GM23338 (cell line): ENCODE measurements around the gene CYS1. TPM values are rescaled to one million over a fixed set of nuclear protein-coding genes. Genes with fewer than 3 reads are reported as not detected.

Experiments
- ATAC-seq: fragments of 200-7000 bp; cut with Tn5 transposase; 3 replicates; pipeline ENCODE4 v1.9.1; 2020
- DNase-seq: peaks from one replicate; pipeline ENCODE4 v3.0.0-alpha.2; 2015; ENCODE audit warnings: low spot score
- H2AFZ ChIP-seq: fragments of 200-600 bp; sonication (generic); 2 replicates; pipeline ENCODE4 v1.8.0; 2016; ENCODE audit warnings: antibody characterized with exemption, mild to moderate bottlenecking, moderate library complexity
- H3F3A ChIP-seq: fragments of 200-600 bp; sonication (generic); replicated peaks from 2 replicates; pipeline ENCODE4 v1.8.0; 2017; ENCODE audit warnings: antibody characterized with exemption, mixed run types, low read depth
- H3K27ac ChIP-seq: fragments of 200-600 bp; sonication (generic); 2 replicates; pipeline ENCODE4 v1.6.1; 2016; ENCODE audit warnings: low read depth
- H3K27me3 ChIP-seq: fragments of 200-600 bp; sonication (generic); 2 replicates; pipeline ENCODE4 v1.8.0; 2016; ENCODE audit warnings: mild to moderate bottlenecking, mixed run types, moderate library complexity; ENCODE audit not compliant: insufficient read depth
- H3K36me3 ChIP-seq: fragments of 200-600 bp; sonication (generic); 2 replicates; pipeline ENCODE4 v1.8.0; 2016; ENCODE audit warnings: mild to moderate bottlenecking; ENCODE audit not compliant: insufficient read depth
- H3K4me1 ChIP-seq: fragments of 200-600 bp; sonication (generic); 2 replicates; pipeline ENCODE4 v1.8.0; 2016; ENCODE audit warnings: mild to moderate bottlenecking, moderate library complexity; ENCODE audit not compliant: insufficient read depth
- H3K4me2 ChIP-seq: fragments of 200-600 bp; sonication (generic); 2 replicates; pipeline ENCODE4 v1.7.1; 2017; ENCODE audit warnings: mixed run types
- H3K4me3 ChIP-seq: fragments of 200-600 bp; sonication (generic); 2 replicates; pipeline ENCODE4 v1.6.1; 2016; ENCODE audit warnings: mixed run types
- H3K79me2 ChIP-seq: fragments of 200-600 bp; sonication (generic); replicated peaks from 2 replicates; pipeline ENCODE4 v1.8.0; 2017; ENCODE audit warnings: mild to moderate bottlenecking; ENCODE audit not compliant: insufficient read depth
- H3K9me2 ChIP-seq: fragments of 200-600 bp; sonication (generic); 2 replicates; pipeline ENCODE4 v1.8.0; 2017; ENCODE audit not compliant: insufficient read depth
- H4K20me1 ChIP-seq: fragments of 200-600 bp; sonication (generic); replicated peaks from 2 replicates; pipeline ENCODE4 v1.8.0; 2017; ENCODE audit warnings: mild to moderate bottlenecking; ENCODE audit not compliant: insufficient read depth
- H3K27ac Mint-ChIP-seq: 2 replicates; pipeline ENCODE4 v1.8.0; 2020; ENCODE audit warnings: inconsistent platforms, mild to moderate bottlenecking, moderate library complexity, mixed read lengths
- H3K27me3 Mint-ChIP-seq: 3 replicates; pipeline ENCODE4 v1.8.0; 2022; ENCODE audit warnings: low read depth, mild to moderate bottlenecking, moderate library complexity, mixed read lengths, inconsistent platforms; ENCODE audit not compliant: insufficient read depth, poor library complexity
- H3K36me3 Mint-ChIP-seq: 3 replicates; pipeline ENCODE4 v1.8.0; 2021; ENCODE audit warnings: low read depth, mild to moderate bottlenecking, inconsistent platforms, moderate library complexity, mixed read lengths
- H3K4me1 Mint-ChIP-seq: 3 replicates; pipeline ENCODE4 v1.8.0; 2020; ENCODE audit warnings: mild to moderate bottlenecking, inconsistent platforms, mixed read lengths
- H3K4me3 Mint-ChIP-seq: 3 replicates; pipeline ENCODE4 v1.8.0; 2021; ENCODE audit warnings: moderate library complexity, mild to moderate bottlenecking, inconsistent platforms, mixed read lengths
- H3K9me3 Mint-ChIP-seq: 3 replicates; pipeline ENCODE4 v1.8.0; 2020; ENCODE audit warnings: moderate library complexity, mild to moderate bottlenecking, inconsistent platforms, mixed read lengths
- CREB1 ChIP-seq: fragments of 250-450 bp; sonication (Bioruptor Pico); IDR thresholded peaks from 2 replicates; pipeline ENCODE4 v1.5.0; 2020; ENCODE audit warnings: low read depth, mild to moderate bottlenecking, moderate library complexity
- EZH2 ChIP-seq: fragments of 200-600 bp; sonication (generic); IDR thresholded peaks from one replicate; pipeline ENCODE4 v1.8.0; 2017; ENCODE audit warnings: antibody characterized with exemption, mild to moderate bottlenecking, low read depth; ENCODE audit not compliant: unreplicated experiment
- EZH2phosphoT487 ChIP-seq: fragments of 200-600 bp; sonication (generic); IDR thresholded peaks from one replicate; pipeline ENCODE4 v1.8.1; 2018; ENCODE audit warnings: antibody characterized with exemption; ENCODE audit not compliant: unreplicated experiment
- JUNB ChIP-seq: IDR thresholded peaks from one replicate; pipeline ENCODE4 v1.6.1; 2016; ENCODE audit warnings: antibody characterized with exemption; ENCODE audit not compliant: unreplicated experiment
- NANOG ChIP-seq: IDR thresholded peaks from 2 replicates; pipeline ENCODE4 v1.6.1; 2016; ENCODE audit warnings: antibody characterized with exemption, borderline replicate concordance
- POLR2AphosphoS5 ChIP-seq: IDR thresholded peaks from 2 replicates; pipeline ENCODE4 v1.6.1; 2016; ENCODE audit warnings: antibody characterized with exemption, low read depth
- STAT1 ChIP-seq: IDR thresholded peaks from one replicate; pipeline ENCODE4 v1.6.1; 2016; ENCODE audit warnings: antibody characterized with exemption; ENCODE audit not compliant: unreplicated experiment
- ZNF114 ChIP-seq: fragments of 250-450 bp; sonication (Bioruptor Pico); IDR thresholded peaks from 2 replicates; pipeline ENCODE4 v1.5.0; 2020; ENCODE audit warnings: mild to moderate bottlenecking, moderate library complexity
- ZNF331 ChIP-seq: fragments of 250-450 bp; sonication (Bioruptor Pico); IDR thresholded peaks from 2 replicates; pipeline ENCODE4 v1.5.0; 2020; ENCODE audit warnings: low read depth, mild to moderate bottlenecking, moderate library complexity
- polyA plus RNA-seq: library from polyadenylated mRNA; unstranded; fragments of >200 nt; fragmentation: Nextera tagmentation; extraction: Ambion mirVana; gene quantifications from 2 replicates; pipeline ENCODE4 v1.2.1, GENCODE V29; 2016
- total RNA-seq: library from RNA; depleted of rRNA; stranded (reverse); fragments of >200 nt; shearing (Covaris generic); gene quantifications from 2 replicates; pipeline ENCODE4 v1.2.3, GENCODE V29; 2014
- TF ChIP-seq, protein P1 (sequence below): fragments of 250-450 bp; sonication (Bioruptor Pico); IDR thresholded peaks from 2 replicates; pipeline ENCODE4 v1.5.0; 2020; ENCODE audit warnings: mild to moderate bottlenecking, moderate library complexity
- TF ChIP-seq, protein P2 (sequence below): IDR thresholded peaks from 2 replicates; pipeline ENCODE4 v1.6.1; 2016; ENCODE audit warnings: antibody characterized with exemption
- TF ChIP-seq, protein P3 (sequence below): IDR thresholded peaks from one replicate; pipeline ENCODE4 v1.6.1; 2018; ENCODE audit warnings: antibody characterized with exemption; ENCODE audit not compliant: unreplicated experiment
- TF ChIP-seq, protein P4 (sequence below), 2 experiments: fragments of 200-600 bp in 1 of 2; sonication (generic) in 1 of 2; conservative IDR thresholded peaks; 2 replicates each; pipeline versions ENCODE4 v1.5.1 to v1.6.1; 2016 to 2017; ENCODE audit warnings: antibody characterized with exemption in 2 of 2, low read depth in 2 of 2, mild to moderate bottlenecking in 2 of 2, moderate library complexity in 1 of 2

The CYS1 gene
- total and polyA plus RNA-seq, 2 experiments from 2014 or later: 0.31 to 0.32 TPM

DNA sequence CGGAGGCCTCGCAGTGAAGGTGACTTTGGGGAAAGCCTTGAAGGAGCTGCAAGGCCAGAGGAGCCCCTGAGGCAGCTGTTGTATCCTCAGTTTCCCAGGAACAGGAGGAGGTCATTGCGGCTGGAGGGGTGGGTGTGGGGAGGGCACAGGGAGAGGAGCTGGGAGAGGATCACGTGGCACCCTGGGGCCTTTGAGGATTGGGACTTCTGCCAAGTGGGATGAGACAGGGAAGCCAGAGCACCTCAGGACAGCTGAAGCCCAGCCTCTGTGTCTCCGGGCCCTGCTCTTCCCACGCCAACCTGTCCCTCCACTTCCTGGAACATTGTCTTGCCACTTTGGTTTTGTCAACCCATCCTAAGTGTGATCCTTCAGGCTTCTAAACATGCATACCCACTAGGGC lies 23.0 kb upstream of the CYS1 start:
- H3K36me3 Mint-ChIP-seq: peaks cover 12% of the 10 kb centered on the region; the same call in 2 of the 3 replicates
- 0 out of 2 replicates have a peak, but pooled peaks cover 3% of the 10 kb centered on the region for H3K9me2 ChIP-seq
- TF ChIP-seq EZH2: no peak
- no peak for TF ChIP-seq ZNF114 (CRISPR knock-in tag)
- TF ChIP-seq NANOG: no peak
- TF ChIP-seq, protein P1, sequence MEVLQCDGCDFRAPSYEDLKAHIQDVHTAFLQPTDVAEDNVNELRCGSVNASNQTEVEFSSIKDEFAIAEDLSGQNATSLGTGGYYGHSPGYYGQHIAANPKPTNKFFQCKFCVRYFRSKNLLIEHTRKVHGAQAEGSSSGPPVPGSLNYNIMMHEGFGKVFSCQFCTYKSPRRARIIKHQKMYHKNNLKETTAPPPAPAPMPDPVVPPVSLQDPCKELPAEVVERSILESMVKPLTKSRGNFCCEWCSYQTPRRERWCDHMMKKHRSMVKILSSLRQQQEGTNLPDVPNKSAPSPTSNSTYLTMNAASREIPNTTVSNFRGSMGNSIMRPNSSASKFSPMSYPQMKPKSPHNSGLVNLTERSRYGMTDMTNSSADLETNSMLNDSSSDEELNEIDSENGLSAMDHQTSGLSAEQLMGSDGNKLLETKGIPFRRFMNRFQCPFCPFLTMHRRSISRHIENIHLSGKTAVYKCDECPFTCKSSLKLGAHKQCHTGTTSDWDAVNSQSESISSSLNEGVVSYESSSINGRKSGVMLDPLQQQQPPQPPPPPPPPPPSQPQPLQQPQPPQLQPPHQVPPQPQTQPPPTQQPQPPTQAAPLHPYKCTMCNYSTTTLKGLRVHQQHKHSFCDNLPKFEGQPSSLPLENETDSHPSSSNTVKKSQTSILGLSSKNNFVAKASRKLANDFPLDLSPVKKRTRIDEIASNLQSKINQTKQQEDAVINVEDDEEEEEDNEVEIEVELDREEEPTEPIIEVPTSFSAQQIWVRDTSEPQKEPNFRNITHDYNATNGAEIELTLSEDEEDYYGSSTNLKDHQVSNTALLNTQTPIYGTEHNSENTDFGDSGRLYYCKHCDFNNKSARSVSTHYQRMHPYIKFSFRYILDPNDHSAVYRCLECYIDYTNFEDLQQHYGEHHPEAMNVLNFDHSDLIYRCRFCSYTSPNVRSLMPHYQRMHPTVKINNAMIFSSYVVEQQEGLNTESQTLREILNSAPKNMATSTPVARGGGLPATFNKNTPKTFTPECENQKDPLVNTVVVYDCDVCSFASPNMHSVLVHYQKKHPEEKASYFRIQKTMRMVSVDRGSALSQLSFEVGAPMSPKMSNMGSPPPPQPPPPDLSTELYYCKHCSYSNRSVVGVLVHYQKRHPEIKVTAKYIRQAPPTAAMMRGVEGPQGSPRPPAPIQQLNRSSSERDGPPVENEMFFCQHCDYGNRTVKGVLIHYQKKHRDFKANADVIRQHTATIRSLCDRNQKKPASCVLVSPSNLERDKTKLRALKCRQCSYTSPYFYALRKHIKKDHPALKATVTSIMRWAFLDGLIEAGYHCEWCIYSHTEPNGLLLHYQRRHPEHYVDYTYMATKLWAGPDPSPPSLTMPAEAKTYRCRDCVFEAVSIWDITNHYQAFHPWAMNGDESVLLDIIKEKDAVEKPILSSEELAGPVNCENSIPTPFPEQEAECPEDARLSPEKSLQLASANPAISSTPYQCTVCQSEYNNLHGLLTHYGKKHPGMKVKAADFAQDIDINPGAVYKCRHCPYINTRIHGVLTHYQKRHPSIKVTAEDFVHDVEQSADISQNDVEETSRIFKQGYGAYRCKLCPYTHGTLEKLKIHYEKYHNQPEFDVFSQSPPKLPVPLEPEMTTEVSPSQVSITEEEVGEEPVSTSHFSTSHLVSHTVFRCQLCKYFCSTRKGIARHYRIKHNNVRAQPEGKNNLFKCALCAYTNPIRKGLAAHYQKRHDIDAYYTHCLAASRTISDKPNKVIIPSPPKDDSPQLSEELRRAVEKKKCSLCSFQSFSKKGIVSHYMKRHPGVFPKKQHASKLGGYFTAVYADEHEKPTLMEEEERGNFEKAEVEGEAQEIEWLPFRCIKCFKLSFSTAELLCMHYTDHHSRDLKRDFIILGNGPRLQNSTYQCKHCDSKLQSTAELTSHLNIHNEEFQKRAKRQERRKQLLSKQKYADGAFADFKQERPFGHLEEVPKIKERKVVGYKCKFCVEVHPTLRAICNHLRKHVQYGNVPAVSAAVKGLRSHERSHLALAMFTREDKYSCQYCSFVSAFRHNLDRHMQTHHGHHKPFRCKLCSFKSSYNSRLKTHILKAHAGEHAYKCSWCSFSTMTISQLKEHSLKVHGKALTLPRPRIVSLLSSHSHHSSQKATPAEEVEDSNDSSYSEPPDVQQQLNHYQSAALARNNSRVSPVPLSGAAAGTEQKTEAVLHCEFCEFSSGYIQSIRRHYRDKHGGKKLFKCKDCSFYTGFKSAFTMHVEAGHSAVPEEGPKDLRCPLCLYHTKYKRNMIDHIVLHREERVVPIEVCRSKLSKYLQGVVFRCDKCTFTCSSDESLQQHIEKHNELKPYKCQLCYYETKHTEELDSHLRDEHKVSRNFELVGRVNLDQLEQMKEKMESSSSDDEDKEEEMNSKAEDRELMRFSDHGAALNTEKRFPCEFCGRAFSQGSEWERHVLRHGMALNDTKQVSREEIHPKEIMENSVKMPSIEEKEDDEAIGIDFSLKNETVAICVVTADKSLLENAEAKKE (CRISPR knock-in tag): no peak
- no peak for TF ChIP-seq STAT1
- TF ChIP-seq, protein P2, sequence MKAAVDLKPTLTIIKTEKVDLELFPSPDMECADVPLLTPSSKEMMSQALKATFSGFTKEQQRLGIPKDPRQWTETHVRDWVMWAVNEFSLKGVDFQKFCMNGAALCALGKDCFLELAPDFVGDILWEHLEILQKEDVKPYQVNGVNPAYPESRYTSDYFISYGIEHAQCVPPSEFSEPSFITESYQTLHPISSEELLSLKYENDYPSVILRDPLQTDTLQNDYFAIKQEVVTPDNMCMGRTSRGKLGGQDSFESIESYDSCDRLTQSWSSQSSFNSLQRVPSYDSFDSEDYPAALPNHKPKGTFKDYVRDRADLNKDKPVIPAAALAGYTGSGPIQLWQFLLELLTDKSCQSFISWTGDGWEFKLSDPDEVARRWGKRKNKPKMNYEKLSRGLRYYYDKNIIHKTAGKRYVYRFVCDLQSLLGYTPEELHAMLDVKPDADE: no peak
- TF ChIP-seq EZH2phosphoT487: no peak
- TF ChIP-seq POLR2AphosphoS5: no peak
- TF ChIP-seq CREB1 (CRISPR knock-in tag): no peak
- TF ChIP-seq, protein P3, sequence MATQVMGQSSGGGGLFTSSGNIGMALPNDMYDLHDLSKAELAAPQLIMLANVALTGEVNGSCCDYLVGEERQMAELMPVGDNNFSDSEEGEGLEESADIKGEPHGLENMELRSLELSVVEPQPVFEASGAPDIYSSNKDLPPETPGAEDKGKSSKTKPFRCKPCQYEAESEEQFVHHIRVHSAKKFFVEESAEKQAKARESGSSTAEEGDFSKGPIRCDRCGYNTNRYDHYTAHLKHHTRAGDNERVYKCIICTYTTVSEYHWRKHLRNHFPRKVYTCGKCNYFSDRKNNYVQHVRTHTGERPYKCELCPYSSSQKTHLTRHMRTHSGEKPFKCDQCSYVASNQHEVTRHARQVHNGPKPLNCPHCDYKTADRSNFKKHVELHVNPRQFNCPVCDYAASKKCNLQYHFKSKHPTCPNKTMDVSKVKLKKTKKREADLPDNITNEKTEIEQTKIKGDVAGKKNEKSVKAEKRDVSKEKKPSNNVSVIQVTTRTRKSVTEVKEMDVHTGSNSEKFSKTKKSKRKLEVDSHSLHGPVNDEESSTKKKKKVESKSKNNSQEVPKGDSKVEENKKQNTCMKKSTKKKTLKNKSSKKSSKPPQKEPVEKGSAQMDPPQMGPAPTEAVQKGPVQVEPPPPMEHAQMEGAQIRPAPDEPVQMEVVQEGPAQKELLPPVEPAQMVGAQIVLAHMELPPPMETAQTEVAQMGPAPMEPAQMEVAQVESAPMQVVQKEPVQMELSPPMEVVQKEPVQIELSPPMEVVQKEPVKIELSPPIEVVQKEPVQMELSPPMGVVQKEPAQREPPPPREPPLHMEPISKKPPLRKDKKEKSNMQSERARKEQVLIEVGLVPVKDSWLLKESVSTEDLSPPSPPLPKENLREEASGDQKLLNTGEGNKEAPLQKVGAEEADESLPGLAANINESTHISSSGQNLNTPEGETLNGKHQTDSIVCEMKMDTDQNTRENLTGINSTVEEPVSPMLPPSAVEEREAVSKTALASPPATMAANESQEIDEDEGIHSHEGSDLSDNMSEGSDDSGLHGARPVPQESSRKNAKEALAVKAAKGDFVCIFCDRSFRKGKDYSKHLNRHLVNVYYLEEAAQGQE: no peak
- TF ChIP-seq, protein P4, sequence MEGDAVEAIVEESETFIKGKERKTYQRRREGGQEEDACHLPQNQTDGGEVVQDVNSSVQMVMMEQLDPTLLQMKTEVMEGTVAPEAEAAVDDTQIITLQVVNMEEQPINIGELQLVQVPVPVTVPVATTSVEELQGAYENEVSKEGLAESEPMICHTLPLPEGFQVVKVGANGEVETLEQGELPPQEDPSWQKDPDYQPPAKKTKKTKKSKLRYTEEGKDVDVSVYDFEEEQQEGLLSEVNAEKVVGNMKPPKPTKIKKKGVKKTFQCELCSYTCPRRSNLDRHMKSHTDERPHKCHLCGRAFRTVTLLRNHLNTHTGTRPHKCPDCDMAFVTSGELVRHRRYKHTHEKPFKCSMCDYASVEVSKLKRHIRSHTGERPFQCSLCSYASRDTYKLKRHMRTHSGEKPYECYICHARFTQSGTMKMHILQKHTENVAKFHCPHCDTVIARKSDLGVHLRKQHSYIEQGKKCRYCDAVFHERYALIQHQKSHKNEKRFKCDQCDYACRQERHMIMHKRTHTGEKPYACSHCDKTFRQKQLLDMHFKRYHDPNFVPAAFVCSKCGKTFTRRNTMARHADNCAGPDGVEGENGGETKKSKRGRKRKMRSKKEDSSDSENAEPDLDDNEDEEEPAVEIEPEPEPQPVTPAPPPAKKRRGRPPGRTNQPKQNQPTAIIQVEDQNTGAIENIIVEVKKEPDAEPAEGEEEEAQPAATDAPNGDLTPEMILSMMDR (conservative IDR thresholded peaks at IDR 0.05; ENCODE audit: low read depth in 2 of 2): no peak
- TF ChIP-seq JUNB: no peak
- TF ChIP-seq ZNF331: no peak
- no peaks in the 10 kb centered on the region for H3K4me1 ChIP-seq
- no peak overlapping the region for H3K27ac ChIP-seq
- H3K9me3 Mint-ChIP-seq: peaks cover 20% of the 10 kb centered on the region
- H3K4me1 Mint-ChIP-seq: no peaks in the 10 kb centered on the region; the same call in 2 of the 3 replicates
- H3K27me3 Mint-ChIP-seq: peaks cover 8% of the 10 kb centered on the region
- H3K4me3 ChIP-seq: no peak overlapping the region
- H3K79me2 ChIP-seq: no peaks in the 10 kb centered on the region
- no peaks in the 10 kb centered on the region for H3K27me3 ChIP-seq
- H2AFZ ChIP-seq: no peak overlapping the region
- no peaks in the 10 kb centered on the region for H3K36me3 ChIP-seq
- no peaks in the 10 kb centered on the region for H3F3A ChIP-seq
- no peak overlapping the region for H3K27ac Mint-ChIP-seq
- no peak overlapping the region for H3K4me2 ChIP-seq
- ATAC-seq: no peak
- no peaks in the 10 kb centered on the region for H4K20me1 ChIP-seq
- H3K4me3 Mint-ChIP-seq: no peak overlapping the region
- no peak for DNase-seq
